SK-N-MC (cell line): ENCODE measurements around the gene VPS37B.

ENCODE experiments used
- EZH2 ChIP-seq: fragments of 200-600 bp; sonication (generic); IDR thresholded peaks from one replicate; pipeline ENCODE4 v1.6.1; 2017; ENCODE audit warnings: antibody characterized with exemption
- POLR2AphosphoS5 ChIP-seq: IDR thresholded peaks from 2 replicates; pipeline ENCODE4 v1.6.1; 2012; ENCODE audit warnings: mild to moderate bottlenecking, low read depth, low read length, borderline replicate concordance

DNA sequence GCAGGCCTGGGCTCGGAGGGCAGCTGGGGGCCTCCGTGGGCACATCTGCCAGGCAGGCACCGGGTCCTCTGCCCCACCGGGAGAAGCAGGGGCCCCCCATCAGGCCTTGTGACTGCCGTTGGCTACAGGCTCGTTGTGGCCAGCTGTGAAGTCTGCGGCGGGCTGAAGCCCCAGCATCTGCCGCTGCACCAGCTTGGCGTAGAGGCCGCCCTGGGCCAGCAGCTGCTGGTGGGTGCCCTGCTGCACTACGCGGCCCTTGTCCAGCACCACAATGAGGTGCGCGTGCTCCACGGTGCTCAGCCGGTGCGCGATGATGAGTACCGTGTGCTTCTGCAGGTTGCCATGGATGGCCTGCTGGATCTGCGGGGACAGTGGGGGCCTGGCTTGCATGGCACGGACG, 33.9 kb upstream of the VPS37B start:
- no peak for TF ChIP-seq EZH2
- TF ChIP-seq POLR2AphosphoS5 = no peak
